Stimulated activated CD8-positive, alpha-beta memory T cell treated with anti-CD3 and anti-CD28 coated beads, Interleukin-7, amount 100 ng/mL, for 1 hour (primary cell): ENCODE measurements around the gene LRRC75A.
"Not testable (repeated sequence)": the region's sequence is repeated elsewhere in the genome, so short reads cannot be mapped to it uniquely, and the experiment has no call there.

Experiments
- DNase-seq, 2 donors: peaks; one replicate each; pipeline ENCODE4 v3.0.0-alpha.2; 2020; ENCODE audit warnings: low read depth in 2 of 2

LRRC75A gene

DNA sequence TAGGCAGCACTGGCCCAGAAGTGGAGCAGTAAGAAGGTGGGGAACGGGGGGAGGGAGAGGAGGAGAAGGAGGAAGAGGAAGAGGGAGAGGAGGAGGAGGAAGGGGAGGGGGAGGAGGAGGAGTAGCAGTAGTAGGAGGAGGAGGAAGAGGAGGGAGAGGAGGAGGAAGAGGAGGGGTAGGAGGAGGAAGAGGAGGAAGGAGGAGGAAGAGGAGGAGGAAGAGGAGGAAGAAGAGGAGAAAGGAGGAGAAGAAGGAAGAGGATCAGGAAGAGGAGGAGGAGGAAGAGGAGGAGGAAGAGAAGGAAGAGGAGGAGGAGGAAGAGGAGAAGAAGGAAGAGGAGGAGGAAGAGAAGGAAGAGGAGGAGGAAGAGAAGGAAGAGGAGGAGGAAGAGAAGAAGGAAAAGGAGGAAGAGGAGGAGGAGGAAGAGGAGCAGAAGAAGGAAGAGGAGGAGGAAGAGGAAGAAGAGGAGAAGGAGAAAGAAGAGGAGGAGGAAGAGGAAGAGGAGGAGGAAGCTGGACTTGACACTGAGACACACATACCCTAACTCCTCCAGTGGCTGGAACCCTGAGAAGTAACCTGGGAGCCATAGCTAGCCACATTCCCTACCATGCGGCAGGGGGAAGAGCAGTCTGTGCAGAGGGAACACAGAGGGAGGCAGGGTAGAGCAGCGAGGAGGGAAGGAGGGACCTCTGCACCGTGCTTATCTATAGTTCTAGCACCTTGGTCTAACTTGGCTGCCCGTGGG is 35.8 kb downstream of the LRRC75A start:
- no peak for DNase-seq

DNA sequence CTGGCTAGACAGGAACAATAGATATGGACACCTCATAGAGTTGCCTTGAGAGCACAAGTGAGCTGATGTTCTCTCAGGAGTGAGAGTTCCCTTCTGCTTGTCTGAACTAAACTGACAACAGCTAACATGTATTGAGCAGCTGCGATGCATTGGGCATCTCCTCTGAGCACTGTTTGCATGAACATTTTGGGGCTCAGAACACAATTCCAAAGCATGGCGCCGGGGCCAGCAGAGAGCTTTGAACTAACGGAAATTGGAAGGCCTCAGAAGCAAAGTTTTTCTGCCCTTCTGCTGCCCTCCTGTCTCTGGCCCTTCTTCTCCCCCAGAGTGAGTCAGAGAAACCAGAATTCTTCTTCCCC is 38.5 kb downstream of the LRRC75A start:
- no peak for DNase-seq

DNA sequence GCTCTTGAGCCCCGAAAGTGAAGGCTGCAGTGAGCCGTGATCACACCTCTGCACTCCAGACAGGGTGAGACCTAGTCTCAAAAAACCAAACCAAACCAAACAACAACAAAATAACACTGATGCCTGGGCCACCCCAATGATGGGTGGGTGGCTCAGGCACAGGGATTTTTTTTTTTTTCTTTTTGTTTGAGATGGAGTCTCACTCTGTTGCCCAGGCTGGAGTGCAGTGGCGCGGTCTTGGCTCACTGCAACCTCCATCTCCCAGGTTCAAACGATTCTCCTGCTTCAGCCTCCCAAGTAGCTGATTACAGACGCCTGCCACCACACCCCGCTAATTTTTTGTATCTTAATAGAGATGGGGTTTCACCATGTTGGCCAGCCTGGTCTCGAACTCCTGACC is 39.7 kb downstream of the LRRC75A start:
- not testable (repeated sequence) for DNase-seq

DNA sequence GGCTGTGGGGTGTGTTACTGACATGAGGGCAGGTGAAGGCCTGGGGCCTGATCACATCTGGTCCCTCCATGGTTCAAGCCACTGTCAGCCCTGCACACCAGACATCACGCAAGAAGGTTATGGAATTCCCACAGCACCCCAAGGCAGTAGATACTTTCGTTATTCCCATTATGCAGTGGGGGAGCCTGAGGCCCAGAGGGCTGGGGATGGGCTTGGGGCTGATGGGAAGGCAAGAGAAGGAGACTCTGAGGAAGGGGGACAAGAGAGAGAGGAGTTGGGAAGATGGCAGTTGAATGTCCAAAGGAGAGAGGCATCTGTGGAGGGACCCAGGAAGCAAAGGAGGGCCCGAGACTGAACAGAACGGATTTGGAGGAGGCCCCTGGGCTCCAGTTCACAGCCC is 42.0 kb downstream of the LRRC75A start:
- DNase-seq: no peak

DNA sequence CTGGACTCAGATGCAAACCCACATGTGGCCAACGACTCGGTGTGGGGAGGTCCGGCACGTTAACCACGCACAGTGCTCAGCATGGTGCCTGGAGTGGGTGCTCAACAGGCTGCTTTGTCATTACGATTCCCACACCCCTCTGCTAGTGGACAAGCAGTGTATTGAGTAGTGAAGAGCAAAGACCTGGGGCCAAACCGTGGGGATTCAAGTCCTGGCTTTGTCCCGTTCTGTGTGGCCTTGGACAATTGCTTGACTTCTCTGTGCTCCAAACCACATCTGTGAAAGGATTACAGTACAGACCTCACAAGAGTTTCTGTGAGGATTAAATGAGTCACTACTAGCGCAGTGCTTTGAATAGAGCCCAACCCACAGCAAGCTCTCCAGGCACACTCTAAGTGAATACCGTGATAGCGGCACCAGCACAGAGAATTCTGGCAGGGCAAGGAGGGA is 42.8 kb downstream of the LRRC75A start:
- no peak for DNase-seq

DNA sequence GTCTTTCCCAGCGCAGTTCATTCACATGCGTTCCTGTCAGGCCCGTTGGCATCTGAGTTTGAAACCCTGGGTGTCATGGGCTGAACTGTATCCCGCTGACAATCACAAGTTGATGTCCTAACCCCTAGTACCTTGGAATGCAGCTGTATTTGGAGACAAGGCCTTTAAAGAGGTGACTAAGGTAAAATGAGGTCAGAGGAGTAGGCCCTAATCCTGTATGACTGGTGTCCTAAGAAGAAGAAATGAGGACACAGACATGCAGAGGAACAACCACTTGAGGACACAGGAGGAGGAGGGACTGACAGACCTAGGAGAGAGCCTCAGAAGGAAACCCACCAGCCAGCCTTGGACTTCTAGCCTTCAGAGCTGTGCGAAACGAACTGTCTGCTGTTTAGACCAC is 43.5 kb downstream of the LRRC75A start:
- no peak for DNase-seq

DNA sequence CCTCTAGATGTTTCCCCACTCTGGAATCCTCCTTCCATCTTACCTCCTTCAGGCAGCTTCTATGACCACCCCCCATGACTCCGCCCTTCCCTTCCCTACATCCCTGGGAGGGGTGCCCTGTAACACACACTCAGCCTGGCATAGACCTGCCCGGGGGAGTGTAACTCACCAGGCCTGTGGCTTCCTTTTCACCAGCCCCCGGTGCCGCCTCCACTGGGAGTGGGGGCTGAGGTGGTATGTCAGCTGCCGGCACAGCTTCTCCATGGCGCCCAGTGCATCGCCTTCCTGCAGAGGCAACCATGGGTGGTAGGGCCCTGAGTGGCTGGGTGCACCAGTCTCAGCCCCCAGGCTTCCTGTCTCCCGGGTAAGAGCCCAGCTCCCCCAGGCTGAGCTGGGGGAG is 44.3 kb downstream of the LRRC75A start:
- no peak for DNase-seq

DNA sequence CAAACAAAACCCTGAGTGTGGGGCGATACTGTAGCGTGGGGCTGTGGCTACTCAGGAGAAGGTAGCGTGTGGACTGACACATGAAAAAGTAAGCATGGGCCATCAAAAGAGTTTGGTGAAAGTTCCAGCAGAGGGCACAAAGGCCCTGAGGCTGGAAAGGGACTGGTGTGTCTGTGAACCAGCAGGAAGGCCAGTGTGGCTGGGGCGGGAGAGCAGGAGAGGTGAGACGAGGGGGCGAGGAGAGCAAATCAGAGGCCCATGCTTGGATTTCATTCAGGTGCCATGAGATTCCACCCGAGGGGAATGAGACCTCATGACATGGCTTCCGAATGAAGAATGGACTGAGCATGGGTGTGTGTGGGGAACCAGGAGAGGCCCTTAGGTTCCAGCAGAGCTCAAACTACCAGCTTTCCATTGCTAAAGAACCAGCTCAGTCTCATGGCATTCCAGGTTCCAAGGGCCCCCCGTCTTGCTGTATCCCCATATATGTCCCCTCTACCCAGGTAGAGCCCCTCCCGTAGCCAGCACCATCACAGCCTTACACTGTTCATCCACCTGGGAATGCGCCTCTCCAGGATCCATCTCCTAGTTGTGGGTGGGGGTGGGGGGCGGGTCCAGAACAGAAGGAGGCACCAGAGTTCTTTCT is 45.5 kb downstream of the LRRC75A start:
- DNase-seq: no peak

DNA sequence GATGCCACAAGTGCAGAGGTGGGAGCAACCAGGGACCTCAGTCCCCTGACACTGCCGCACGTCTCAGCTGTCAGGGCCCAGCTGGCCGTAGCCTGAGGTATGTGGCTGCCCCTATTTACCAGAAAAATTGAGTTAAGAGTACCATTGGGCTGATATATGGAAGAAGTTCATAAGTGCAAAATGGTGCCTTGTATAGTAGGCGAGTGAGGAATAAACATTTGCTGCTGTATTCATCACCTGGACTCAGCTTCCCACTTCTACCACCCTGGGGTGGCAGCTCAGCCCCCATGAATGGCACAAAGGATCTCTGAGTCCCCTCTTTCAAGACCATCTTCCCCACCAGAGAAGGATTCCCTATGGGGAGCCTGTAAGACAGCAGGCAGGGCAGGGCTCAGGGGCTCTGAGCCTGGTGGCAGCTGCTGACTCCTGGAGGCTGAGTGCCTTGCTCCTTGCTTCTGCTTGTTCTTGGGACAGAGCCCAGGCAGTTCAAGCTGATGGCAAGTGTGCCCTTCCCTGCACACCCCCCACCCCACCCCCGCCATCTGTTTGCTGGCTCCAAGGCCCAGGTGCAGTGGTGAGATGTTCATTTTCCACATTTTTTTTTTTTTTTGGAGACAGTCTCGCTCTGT is 47.6 kb downstream of the LRRC75A start:
- DNase-seq: no peak

DNA sequence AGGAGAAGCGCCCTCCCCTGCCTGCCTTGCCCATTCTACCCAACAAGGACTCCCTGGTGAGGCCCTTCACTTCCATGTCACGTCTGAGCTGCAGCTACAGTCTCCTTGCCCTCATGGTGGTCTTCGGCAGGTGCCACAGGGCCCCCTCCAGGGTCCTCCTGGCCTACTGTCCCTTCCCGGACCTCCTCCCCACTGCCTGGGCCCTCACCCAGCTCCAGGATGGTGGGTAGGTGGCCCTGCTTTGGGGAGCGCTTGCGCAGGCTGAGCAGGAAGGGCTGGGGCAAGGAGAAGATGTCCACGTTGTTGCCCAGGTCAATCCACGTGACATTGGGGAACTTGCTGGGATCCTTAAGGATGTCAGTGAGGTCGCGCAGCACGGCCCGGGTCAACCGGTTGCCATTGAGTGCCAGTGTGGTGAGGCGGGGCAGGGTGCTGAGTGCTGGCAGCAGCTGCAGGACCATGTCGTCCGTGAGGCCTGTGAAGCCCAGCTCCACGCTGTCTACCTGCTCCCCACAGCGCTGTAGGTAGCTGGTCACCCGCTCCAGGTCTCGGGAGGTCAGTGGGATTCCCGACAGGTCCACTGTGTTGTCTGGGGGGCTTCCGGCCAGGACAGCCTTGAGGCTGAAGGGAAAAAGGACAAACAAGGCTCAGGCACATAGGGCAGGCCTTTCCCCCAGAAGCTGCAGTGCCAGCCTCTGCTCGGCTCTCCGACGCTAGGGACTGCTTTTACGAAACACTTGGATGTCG is 48.3 kb downstream of the LRRC75A start:
- DNase-seq: no peak

DNA sequence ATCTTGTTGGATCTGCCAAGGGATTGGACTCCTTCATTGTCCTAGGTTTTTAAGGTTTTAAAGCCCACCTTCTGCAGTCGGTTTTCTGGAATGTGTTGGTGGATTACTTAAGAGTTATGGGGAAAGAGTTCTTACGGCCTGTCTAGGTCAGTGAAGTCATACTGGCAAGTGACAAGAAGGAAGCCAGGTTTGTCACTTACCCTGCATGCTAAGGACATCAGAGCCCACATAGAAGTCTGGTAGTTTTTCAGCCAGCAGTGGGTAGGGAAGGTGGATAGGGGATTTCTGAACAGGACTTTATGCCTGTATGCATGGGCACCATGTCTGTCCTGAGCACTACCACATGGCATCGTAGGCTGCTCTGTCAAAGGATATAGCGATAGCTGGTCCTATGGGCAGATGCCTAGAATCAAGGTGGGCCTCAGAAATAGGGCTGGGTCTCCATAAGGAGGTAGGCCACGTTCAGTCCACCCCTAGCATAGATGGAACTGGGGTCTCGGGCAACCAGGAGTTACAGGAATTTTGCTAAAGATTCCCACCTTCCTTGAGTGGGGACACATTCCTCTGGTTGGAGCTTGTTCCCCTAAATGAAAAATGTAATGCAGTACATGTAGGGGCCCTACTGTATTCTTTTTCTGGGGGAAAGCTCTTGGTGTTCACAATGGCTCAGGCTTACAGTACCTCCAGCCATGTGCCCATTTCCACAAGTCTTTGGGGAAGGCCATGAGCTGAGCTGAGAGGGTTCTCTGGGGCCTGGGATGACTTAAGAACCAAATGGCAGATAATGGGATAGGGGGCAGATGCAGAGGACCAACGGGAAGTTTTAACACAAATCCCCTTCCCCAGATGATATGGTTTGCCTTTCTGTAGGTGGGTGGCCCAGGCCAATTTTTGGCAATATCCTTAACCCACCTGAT is 49.1 kb downstream of the LRRC75A start:
- no peak for DNase-seq

DNA sequence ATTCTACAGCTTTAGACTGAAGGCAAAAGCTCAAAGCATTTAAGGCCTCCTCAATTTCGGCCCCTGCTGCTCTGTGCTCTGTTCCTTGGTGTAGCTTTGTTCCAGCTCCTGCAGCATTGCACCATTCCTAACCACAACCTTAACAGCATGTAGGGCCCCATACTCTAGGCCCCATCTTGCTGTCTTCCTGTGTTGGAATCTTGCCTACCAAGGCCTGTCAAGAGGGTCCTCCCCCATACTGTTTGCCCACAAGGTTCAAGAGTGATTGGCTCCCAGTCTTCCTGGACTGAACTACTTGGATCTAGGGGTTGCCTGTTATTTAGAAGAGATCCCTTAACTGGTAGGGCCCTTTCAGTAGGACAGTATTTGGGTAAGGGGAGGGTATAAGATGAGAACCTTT is 49.9 kb downstream of the LRRC75A start:
- DNase-seq: no peak

DNA sequence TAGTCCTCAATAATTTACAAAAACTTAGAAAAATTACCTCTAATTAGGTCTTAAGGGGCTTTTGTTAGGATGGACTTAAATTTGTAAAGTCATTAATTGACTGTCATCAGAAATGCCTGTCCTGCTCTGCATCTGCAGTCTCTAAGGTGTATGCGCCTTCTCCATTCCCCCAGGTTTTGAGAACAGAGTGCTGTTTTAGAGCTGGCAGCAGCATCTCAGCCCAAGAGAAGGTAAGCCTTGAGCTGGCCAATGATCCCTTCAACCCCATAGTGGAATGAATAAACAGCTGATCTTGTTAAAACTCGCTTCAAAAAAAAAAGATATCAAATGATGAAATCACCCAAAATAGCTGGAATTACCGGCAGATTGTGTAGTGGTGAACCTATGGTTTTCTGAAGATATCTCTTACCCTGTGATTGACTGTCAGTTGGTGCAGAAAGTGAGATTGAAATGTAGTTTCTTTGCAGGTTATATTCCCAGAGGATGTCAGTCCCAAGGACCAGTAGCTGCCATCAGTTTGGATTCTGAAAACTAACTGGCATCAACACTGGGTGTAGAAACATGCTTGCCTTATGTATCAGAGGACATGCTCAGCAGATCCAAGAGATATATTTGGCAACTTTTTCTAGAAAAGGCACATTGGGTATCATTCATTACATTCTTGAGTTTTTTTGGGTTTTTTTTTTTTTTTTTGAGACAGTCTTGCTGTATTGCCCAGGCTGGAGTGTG is 50.9 kb downstream of the LRRC75A start:
- DNase-seq: no peak

DNA sequence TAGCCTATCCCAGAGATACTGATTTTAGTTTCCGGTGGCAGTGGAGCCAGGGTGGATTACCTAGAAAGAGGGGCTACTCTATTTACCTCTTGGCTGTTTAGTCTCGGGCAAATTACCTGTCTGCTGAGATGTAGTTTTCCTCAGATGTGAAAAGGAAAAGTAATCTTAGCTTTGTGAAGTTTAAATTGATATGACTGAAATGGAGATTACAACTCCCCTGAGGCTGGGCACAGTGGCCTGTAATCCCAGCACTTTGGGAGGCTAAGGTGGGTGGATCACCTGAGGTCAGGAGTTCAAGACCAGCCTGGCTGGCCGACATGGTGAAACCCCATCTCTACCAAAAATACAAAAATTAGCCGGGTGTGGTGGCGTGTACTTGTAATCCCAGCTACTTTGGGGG is 51.6 kb downstream of the LRRC75A start:
- not testable (repeated sequence) for DNase-seq

DNA sequence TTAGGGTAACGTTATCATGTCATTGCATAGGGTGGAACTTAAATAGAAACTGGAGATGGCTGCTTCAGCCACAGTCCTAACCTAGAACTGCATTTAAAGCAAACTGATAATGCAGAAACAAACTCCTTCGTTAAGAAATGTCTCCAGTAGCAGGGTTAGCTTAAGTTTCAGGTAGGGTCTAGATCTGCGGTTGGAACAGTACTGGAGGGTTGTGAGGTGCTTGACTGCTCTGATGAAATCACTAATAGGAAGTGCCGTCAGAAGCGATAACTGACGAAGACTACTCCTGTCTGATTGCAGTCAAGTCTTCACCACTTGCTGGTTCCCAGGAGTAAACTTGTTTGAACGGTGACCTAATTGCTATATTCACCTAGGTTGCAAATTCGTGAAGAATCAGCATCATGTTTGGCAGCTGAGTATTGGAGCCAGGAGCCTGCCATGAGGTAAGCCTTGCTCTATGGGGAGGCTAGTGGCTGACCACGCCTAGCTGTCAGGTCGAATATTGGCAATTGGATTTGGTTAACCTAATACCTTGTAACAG is 52.1 kb downstream of the LRRC75A start:
- no peak for DNase-seq

DNA sequence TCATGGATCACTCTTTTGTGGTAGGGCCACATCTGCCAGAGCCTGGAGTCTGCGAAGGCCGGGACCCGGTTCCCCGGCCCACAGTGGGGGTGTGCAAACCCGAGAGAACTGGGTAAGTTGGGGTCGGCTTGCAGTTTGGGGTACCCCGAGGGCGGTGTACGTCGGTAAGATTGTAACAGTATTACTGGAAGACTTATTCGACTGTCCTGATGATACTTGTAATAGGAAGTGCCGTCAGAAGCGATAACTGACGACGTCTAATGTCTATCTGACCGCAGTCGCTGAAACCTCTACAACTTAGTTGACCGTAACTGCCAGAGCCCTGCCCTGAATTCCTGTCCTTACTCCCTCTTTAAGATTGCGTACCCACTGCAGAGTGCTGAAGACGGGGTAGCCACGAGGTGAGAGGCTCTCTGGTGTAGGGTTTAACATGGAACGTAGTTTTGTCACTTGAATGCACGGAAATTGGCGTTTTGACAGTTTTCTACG is 52.6 kb downstream of the LRRC75A start:
- DNase-seq: no peak

DNA sequence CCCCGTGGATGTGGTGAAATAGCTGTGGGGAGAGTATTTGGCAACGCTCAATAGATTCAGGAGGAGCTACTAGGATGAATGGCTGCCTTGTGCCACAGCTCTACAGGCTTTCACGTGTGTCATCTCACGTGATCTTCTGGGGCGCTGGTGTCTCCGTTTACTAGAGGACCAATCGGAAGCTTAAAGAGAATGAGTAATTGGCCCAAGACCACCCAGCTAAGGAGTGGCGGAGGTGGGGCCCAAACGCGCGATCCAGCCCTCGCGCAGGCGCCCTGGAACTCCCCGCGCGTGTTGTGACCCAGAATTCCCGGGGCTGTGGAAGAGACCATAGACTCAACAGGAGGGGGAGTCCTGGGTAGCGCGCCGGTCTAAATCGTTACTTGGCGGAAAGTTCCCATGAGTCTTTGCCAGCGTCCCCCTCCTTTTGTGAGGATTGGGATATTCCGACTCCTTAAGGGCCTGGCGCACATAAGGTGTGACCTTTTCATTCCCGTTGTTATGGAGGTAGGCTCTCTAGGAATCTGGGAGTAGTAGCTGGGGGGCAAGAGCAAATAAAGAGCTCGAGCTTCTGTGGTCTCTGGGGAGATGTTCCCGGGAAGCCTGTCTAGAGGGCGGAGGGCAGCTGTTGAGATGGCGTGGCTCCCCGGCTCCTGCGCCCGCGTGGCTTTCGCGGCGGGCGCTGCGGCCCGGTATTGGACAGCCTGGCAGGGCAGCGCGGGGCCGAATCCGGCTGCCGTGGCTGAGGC is 53.3 kb downstream of the LRRC75A start:
- DNase-seq: peak; percentile 86 to 87

DNA sequence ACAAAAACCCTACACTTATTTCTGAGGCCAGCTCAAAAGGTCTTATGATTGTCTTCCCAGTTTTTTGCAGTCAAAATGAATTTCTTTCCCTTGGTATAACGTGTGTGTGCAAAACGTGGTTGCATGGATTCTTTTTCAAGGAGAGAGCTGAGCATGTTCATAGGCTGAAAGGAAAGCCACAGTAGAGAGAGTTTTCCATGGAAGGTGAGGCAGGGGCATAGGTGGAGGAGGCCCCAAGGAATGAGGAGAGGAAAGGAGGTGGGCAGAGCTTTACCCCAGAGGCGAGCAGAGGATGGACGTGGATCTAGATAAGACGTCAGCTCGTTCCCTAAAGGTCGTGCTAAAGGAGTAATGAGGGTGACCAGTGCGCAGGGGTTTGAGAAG is 53.8 kb downstream of the LRRC75A start:
- no peak for DNase-seq

DNA sequence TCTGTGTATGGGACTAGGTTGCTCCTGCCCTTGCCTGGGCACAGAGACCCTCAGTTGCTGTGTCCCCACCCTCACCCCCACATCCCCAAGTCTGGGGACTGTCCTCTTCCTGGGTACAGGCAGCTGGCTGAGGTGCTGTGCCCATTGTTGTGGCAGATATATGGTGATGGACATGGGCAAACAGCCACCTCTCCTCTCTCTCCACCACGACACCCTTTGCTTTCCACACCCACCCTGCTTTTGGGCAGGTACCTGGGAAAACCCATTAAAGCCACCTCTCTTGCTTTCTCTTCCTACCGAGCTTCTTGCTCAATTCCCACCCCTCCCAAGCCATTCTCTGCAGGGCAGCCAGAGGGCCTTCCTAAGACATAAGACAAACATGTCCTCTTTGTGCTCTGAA is 54.9 kb downstream of the LRRC75A start:
- no peak for DNase-seq
